Embryonic facial prominence (tissue), 1 donor: ENCODE data around the gene OTC.

ENCODE experiments used
- DNase-seq: peaks from one replicate; pipeline ENCODE4 v3.0.0-alpha.2; 2016; ENCODE audit errors: extremely low spot score

The OTC gene

DNA sequence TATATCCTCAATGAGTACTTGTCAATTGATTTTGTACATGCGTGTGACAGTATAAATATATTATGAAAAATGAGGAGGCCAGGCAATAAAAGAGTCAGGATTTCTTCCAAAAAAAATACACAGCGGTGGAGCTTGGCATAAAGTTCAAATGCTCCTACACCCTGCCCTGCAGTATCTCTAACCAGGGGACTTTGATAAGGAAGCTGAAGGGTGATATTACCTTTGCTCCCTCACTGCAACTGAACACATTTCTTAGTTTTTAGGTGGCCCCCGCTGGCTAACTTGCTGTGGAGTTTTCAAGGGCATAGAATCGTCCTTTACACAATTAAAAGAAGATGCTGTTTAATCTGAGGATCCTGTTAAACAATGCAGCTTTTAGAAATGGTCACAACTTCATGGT lies at the start of gene OTC:
OTC (plus strand) TSS at position 243 of the 400 bp plus-strand sequence; CDS start at position 336, 93 bp downstream.
- no peak for DNase-seq

DNA sequence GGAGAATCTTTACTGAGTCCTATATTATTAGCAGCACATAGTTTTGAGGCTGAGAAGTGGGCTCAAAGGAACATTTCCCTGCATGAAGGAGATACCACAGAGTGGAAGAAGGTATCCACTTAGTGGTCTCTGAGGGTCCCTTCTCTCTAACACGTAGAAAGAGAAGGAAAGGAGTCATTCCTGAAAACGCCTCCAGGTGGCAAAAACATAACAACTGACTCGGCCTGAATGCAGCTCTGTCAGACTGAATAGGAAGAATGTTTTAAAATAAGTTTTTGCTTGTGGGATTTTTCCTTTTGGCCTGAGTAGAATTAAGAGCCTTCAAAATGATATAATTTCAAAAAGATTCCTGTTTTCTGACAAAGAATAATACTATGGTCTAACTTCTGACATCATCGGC lies 48.4 kb upstream of the OTC start:
- DNase-seq, result no peak

DNA sequence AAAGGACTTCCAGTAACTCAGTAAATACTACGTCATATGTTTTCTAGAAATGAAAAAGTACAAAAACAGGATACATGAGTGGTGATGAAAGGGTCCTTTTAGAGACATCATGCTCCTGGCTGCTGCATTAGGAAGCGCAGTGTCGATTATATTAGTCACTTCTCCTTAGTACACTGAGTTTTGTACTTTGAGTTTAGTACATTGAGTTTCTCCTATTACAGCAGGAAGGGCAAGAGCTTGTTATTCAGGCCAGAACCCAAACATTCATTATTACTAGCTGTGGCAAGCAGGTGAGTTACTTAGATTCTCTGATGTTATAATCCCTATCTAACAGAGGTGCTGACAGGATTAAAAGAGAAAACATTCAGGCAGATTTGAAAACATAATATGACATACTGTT lies 46.4 kb upstream of the OTC start:
- no peak for DNase-seq

DNA sequence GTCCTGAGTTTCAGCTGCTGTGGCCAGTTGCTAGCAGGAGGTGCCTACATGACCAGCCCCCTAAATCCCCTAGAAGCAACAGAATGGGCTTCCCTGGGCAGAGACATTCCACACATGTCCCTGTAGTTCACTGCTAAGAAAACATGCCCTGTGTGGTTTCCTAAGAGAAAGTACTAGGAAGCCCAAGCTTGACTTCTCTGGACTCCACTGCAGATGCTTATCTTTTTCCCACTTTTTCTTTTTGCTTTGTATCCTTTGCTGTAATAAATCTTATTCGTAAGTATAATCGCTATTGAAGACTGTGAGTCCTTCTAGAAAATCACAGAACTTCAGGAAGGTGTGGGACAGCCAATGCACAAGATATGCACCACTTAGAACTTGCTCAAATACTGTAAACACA lies 40.7 kb upstream of the OTC start:
- DNase-seq, result no peak

DNA sequence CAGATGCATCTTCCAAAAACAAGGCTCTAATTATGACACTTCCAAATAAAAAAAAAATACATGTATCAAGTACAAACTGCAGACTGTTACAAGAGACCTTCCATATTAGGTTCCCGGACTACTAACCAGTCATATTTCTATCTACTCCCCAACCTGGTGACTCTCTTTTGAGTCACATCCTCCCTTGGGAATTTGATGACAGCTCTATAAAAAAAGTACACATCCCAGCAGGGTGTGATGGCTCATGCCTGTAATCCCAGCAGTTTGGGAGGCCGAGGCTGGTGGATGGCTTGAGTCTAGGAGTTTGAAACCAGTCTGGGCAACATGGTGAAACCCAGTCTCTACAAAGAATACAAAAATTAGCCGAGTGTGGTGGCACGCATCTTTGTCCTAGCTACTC lies 40.0 kb upstream of the OTC start:
- DNase-seq, result no peak

DNA sequence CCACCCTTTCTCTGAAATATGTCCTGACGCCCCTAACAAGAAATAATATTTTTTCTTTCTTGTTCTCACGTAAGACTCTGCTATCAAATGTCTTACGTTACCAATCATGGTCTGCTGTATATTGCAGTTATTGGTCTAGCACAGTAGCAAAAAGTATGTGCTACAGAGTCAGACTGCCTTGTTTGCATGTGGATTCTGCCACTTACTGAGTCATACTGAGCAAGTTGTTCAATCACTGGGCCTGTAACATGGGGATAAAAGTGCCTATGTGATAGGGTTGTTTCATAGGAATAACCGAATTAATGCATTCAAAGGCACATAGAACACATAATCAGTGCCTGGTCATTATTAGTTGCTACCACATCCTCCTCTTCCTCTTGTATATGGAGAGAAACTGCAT lies 39.2 kb upstream of the OTC start:
- DNase-seq, result no peak

DNA sequence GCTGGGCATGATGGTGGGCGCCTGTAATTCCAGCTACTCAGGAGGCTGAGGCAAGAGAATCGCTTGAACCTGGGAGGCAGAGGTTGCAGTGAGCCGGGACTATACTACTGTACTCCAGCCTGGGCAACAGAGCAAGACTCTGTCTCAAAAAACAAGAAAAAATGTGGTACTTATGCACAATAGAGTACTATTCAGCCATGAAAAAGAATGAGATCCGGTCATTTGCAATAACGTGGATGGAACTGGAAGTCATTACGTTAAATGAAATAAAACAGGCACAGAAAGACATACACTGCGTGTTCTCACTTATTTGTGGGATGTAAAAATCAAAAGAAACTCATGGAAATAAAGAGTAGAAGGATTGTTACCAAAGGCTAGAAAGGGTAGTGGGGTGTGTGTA lies 37.2 kb upstream of the OTC start:
- no peak for DNase-seq

DNA sequence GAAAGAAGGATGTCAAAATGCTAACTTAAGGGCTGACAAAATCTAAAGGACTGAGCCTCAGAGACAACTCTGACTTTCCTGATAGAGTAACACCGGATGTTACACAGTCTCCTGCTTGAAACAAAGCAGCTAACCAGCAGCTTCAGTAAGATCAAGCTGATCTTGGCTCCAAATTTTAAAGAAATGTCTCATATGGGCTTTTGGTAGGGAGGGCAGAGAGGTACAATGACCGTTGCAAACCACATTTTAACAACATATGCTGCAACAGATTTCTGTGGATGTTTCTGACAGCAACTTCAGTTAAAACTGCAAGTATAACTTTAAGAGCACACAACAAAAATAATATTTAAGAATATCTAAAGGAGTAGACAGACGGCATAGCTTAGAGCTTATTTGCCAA lies 34.2 kb upstream of the OTC start:
- no peak for DNase-seq

DNA sequence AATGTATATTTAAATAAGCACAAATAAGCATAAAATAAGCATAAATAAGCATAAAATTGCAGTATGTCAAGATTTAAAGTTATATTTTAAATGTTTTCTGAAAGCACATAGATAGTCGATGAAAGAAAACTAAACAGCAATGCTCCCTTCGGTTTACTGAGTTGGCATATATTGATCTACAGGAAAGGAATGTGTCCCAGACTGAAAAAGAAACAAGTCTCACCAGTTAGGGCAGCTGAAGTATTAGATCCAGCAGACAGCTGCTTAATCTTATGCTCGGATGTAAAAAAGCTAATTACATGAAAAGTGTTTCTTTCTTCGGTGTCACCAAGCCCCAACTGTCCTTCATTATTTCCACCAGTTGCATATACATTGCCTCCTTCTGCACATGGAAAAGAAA lies 33.8 kb upstream of the OTC start:
- DNase-seq, result no peak

DNA sequence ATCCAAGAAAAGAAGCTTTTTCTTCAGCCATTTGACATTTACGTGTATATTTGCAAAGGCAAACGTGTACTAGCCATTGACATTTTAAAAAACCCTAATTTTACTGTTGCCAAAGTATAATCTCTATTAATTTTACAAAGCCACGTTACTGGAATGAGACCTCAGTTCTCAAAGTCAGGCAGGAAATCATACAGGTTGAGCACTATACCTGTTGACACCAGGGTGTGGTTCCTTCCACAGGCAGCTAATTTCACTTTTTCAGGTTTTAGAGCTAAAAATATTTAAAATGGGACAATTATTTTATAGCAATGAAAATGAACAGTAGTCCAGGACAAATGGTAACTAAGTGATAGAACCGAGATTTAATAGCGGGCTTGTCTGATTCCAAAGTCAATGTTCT lies 31.6 kb upstream of the OTC start:
- no peak for DNase-seq

DNA sequence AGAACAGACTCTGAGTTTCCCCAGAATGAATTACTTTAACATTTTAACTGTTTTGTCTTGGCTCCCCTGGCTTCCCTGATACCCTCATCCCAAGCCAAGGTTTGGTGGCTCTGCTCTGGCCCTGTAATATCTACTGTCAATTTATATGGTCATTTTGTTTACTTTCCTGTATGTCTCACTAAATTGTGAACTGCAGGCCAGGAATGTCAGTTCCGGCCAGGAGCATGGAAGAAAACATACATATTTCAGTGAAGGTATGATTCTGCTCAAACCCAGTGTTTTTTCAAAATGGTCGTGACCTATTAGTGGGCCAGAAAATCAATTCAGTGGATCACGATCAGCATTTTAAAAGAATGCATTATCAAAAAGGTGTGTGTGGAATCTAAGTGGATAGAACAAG lies 26.3 kb upstream of the OTC start:
- DNase-seq, result no peak

DNA sequence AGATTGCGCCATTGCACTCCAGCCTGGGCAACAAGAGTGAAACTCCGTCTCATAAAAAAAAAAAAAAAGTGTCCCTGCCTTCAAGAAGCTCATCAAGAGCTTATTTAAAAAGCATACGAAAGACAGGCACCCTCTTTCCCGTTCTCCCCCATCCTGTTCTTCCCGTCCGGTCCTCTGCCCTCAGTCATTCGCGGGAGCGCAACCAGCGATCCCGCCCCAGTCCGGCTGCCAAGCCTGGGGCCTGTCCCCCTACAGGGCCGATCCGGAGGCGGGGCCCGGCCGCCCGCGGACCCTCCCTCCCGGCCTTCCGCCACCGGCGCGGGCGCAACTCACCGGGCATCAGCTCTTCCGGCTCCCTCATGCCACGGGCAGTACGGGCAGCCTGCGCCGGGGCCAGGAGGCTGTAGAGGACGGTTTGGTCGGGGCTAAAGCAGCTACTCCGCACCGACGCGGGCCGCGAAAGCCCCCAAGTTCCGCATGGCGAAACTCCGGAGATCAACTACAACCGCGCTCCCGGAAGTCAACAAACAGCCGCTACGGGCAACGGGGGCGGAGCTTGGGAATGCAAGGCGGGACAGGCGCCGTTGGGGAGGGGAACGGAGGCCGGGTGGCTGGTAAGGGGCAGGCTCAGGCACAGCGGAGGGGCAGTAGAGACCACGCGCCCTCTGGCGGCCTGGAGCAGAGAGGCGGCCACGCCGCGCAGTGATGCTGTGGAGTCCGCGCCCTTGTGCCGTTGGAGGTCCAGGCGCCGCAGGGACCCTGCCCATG lies 25.2 kb upstream of the OTC start, which contains the start of gene RPGR:
RPGR (minus strand) TSS at position 503 of the 768 bp plus-strand sequence; CDS start at position 361, 142 bp downstream.
- DNase-seq, result peak; percentile 83

DNA sequence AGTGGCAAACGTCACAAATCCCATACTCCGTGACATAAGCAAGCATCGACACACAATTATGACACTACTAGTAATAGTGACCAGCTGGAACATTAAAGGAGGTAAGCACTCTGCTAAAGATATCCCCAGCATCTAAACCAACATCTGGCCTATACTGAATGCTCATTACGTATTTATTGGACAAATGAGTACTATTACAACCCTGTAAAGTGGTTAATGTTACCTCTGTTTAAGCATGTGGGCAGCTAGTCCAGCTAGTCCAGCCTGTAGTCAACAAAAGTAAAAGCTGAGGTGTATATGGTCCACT lies 24.7 kb upstream of the OTC start:
- DNase-seq, result no peak

DNA sequence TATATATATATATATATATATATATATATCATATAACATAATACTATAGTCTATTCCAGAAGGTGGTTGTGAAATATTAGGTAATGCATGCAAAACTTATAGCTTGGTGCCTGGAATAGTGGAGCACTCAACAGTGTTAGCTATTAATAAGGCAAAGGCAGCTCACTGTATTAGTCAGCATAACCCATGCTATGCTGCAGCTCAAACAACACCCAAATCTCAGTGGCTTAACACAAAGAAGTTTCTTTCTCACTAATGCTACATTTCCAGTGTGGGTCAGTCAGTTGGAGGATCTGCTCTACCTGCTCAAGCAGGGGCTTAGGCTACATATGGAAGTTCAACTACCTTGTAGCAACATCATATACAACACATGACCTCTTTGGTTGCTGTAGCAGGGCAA lies 19.9 kb upstream of the OTC start:
- DNase-seq, result no peak

DNA sequence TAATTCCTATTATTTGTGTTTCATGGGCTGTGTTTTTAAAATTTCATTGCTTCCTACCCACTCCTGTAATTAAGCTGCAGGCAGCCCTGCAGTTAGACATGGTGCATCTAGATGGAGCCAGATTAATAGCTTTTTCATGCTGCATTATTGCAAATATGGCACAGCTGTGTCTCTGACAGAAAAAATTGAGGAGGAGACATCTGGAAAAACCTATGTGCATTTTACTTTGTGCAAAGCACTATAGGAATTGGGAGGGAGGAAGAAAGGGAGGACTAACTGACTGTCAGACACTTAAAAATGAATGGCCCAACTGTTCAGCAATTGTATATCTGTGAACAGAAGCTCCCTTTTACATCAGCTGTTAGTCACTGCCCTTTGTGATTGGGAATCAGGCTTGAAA lies 17.0 kb upstream of the OTC start:
- DNase-seq, result no peak

DNA sequence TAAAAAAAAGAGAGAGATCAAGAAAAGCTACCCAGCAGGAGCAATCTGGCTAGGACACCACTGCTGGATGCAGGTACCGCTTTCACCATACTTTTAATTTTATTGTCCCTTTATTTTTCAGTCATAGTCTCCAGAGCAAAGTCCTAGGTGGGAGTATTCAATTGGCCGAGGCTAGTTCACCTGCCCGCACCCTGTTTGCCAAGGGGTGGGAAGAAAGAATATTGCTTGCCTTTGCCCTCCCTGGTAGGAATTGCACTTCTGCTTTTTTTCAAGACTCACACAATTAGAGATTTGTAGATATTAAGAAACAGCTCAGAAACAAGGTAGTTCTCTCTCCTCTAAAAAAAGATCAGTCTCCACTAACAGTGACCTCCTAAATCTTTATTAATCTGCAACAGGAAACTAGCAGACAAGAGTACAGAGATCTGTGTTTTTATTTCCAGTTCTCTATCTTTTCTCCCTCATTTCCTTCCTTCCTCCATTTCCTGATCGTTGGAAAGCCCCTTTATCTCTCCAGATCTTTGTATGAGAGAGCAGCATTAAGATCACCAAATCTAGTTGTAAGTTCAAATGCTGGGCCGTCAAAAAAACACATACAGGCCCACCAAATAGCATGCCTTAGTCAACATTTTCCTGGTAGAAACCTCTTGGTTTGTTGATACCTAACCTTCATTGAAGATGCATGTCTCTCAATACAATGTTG lies 15.7 kb upstream of the OTC start:
- no peak for DNase-seq

DNA sequence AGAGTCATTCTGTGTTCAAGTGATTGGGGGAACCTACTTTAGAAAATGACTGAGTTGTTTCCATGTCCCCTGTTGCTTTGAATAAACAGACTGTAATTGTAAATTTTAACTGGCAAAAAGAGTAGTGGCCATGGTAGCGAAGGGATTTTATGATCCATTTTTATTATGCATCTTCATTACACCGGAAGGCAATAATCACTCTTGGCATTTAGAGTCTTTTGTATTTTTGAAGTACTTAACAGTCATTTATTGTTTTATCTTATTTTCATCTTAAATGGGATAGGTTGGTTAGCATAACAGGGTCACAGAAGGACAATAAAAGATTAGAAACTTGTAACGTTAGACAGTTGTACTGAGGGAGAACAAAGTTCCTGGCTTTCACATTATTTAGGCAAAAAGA lies 11.0 kb upstream of the OTC start:
- no peak for DNase-seq

DNA sequence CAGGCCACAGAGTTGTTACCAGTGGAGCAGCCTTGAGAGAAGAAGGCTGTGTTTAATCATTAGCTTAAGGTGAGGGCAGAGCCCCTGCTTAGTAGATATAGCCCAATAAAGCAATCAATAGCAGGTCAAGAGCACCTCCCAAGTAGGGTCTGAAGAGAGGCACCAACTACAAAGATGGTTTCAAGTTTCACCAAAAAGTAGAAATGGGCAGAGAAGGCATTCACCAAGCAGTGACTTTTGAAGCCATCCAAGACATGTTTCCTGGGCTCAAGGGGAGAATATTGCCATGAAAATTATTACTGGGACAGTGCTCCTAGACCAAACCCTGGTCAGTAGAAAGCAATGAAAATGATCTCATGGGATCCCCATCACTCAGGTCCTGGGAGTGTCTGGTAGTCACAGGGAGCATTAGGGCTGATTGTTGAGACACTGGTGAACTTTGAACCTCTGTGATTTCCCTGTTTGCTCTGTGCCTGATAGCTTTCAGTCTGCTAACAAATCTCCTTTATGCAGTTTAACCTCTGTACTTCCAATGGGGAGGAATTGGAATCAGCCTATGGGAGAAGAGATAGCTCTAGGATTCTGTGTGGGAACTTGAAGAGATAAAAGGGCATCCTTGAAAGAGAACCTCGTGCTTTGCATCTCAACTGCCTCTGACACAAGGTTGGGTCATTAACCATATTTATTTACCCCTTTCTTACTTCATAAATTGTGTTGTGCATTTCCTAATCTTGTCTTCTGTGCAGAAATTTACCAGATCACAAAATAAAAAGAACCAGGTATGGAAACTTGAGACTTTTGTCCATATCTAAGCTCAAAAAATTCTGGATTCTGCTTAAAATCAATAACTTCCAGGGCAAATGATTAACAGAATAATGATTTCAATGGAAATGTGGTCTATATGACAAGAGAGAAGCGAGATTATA lies 9.3 kb upstream of the OTC start:
- no peak for DNase-seq

DNA sequence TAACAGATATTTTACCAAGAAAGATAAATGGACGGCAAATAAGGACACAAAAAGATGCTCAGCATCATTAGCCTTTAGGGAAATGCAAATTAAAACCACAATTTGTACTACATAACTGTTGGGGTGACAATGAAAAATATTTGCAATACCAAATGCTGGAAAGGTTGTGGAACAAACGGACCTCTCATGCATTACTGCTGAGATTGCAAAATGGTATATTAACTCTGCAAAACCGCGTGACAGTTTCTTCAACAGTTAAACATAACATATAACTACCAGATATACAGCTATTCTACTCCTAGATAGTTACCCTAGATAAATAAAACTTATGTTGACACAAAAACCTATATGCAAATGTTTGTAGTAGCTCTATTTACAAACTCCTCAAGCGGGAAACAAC lies 6.3 kb upstream of the OTC start:
- no peak for DNase-seq

DNA sequence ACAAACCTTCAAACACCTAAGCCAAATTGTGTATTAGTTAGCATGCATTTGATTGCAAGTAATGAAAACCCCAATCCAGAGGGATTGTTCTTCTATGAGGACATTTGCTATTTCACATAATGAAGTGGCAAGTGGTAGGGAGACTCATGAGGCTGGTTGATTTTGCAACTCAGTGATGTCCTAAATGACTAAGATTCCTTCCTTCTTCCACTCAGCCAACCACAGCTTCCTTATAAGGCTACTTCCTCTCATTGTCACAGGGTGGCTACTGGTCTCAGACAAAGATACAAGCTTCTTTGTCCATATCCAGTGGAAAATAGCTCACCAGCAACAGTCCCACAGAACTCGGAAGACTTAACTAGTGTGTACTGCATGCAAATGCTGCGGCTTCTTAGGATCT lies 5.3 kb upstream of the OTC start:
- no peak for DNase-seq

DNA sequence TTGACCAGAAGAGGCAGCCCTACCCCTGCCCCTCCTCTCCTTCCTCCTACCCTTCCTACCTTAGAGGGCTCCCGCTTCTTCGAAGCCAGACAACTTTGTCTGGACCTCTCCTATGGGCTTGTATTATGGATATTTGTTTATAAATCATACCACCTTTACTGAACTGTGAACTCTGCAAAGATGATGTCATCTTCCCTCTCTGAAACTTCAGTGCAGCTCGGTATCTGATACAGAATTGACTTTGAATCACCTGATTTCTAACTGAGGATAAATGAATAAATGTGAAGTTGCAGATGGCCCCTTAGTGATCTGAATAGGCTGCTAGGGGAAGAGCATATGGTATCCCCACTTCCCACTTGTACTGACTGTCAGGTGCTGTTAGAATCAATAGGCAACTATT lies 1.1 kb upstream of the OTC start:
- no peak for DNase-seq

DNA sequence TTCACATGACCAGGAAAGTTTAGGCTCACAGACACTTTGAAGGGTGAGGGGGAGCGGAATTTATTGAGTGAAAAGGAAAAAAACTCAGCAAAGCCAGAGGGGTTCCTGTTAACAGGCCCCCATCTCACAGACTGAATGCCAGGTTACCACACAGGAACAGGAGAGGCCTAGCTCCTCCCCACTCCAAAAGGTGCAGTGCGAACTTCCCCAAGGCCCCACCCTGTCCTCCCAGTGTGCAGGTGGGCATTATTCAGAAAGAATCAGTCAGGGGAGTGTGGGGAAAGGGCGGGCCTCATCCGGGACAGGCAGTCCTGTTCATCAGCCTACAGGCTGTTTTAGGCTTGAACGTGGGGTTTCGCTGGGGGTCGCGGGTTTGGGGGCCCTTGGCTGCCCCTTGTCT lies 4.0 kb downstream of the OTC start:
- no peak for DNase-seq
